DMS53 (cell line): ENCODE measurements around the gene ARHGDIG.
A peak's percentile ranks its signal among the peaks of the same experiment; 100 is the strongest.
"Not testable (repeated sequence)": the region's sequence is repeated elsewhere in the genome, so short reads cannot be mapped to it uniquely, and the experiment has no call there.

Source experiments
- DNase-seq: peaks from one replicate; lab custom pipeline; 2025; lab: John Stamatoyannopoulos, UW

ARHGDIG gene

DNA sequence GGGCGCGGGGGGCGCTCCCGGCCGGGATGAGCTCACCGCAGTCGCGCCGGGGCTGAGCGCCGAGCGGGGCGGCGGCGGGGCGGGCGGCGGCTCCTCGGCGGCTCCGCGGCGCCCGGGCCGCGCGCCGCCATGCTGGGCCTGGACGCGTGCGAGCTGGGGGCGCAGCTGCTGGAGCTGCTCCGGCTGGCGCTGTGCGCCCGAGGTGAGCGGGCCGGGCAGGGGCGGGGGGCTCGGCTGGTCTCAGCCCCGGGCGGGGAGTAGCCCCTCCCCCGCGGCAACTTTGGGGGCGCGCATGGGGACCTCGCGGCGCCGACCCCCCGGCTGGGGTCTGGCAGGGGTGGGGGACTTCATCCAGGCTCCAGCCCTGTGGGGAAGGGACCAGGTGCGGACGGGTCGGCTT lies at the start of gene ARHGDIG:
TSS of gene ARHGDIG (plus strand) at position 40 of the 400 bp plus-strand sequence. CDS start at position 130, 90 bp downstream.
- peak; percentile 22 for DNase-seq

DNA sequence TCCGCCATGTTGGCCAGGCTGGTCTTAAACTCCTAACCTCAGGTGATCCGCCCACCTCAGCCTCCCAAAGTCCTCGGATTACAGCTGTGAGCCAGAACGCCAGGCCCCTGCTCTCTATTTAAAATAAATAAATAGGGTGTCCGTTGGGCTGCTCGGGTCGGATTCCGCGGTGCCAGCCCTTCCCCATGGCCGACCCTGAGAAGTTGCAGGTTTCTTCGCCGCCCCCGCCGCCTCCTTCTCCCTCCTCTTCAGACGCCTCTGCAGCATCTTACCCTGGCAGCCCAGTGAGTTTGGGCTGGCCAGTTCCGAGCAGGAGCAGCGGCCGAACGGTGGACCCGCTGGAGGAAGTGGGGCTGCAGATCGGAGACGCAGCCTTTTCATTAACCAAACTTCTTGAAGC lies 49.4 kb upstream of the ARHGDIG start:
- DNase-seq = no peak

DNA sequence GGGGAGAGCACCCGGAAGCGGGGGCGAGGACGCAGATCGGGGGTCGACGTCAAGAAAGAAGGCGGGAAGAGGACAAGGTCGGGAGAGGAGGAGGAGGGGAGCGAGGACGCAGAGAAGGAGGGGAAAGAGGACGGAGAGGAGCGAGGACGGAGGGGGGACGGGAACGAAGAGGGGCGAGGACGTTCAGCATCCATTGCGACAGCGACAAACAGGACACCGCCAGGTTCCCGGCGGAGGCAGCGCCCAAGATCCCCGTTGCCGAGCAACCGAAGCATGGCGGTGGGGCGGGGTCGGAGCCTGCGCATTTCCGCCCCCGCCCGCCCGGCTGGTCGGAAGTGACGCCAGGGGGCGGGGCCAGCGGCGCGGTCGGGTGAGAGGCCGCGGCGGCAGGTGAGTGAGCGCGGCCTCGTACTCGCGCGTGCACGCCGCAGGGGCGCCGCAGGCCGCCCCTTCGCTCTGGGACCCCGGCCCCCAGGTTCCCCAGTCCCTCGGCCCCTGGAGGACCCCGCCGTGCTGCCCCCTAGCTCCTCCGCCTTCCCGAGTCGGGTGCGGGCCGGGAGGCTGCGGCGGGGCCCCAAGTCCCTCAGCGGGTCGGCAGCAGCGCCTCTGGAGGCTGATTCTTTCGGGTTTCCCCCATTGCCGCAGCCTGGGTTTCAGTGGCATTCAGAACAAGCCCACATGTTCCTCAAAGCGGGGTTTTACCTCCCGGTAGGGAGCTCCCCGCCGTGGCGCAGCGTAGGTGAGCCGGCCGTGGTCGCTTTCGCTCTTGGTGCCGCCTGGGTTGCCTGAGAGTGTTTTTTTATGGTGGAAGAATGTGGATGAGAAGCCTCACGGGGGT lies 45.7 kb upstream of the ARHGDIG start, which contains the start of gene FAM234A:
TSS of gene FAM234A (plus strand) at position 354 of the 838 bp plus-strand sequence. CDS start 19,593 bp downstream, outside the sequence.
- peak; percentile 97 for DNase-seq

DNA sequence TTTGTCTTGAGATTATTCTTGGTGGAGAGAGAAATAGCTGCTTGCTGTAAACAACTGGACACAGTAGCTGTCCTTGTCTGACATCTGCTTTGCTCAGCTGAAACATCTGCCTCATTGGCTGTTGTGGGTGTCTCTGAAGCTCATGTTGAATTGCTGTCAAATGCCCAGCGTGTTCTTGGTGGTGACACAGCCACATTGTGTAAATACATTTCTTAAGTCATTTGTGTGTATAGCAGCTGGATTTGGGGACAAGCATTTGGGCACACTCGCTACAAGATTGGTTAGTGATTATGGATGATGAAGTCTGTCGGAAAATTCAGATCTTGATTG lies 40.5 kb upstream of the ARHGDIG start:
- no peak for DNase-seq

DNA sequence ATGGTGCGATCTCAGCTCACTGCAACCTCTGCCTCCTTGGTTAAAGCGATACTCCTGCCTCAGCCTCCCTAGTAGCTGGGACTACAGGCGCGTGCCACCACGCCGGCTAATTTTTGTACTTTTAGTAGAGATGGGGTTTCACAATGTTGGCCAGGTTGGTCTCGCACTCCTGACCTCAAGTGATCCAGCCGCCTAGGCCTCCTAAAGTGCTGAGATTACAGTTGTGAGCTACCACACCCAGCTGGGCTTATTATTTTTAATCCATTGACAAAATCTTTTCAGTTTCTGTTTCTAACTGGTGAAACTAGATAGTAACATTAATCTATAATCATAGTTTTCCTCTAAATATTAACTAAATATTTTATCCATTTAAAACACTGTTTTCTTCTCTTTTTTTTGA lies 39.8 kb upstream of the ARHGDIG start:
- DNase-seq = no peak

DNA sequence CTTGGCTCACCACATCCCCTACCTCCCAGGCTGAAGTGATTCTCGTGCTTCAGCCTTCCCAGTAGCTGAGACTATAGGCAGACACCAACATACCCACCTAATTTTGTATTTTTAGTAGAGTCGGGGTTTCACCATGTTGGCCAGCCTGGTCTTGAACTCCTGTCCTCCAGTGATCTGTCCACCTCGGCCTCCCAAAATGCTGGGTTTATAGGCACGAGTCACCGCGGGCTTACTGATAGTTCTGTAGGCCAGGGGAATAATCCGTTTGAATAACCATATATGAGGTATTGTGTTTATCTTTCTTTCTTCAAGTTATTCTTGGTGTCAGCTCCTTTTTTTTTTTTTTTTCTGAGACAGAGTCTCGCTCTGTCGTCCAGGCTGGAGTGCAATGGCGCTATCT lies 38.1 kb upstream of the ARHGDIG start:
- DNase-seq = no peak

DNA sequence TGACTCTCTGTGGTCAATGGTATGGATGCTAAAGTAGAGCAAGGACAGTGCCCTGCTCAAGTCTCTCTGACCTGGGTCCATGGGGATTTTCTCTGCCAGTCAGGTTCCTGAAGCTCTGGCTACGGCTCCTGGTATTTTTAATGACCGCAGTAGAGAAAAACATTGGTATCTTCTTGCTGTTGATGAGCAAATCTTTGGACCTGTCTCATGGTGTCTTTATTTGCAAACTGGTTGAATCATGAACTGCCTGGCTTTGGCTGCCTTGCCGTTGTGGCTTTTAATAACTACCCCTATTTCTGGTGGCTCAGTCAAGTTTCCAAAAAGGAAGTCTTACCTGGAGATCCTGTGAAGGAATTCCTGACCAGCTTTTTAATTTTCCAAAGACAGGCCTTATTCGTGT lies 37.0 kb upstream of the ARHGDIG start:
- no peak for DNase-seq

DNA sequence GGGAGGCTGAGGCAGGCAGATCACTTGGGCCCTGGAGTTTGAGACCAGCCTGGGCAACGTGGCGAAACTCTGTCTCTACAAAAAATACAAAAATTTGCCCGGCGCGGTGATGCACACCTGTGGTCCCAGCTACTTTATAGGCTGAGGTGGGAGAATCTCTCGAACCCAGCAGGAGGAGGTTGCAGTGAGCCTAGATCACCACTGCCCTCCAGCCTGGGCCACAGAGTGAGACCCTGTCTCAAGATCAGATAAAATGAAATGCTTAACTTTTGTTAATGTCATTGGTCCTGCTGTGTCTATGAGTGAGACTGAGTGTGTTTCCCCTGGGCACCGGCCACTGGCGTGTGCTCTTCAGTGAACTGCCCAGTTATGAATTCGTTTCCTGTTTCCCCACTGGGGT lies 35.3 kb upstream of the ARHGDIG start:
- no peak for DNase-seq

DNA sequence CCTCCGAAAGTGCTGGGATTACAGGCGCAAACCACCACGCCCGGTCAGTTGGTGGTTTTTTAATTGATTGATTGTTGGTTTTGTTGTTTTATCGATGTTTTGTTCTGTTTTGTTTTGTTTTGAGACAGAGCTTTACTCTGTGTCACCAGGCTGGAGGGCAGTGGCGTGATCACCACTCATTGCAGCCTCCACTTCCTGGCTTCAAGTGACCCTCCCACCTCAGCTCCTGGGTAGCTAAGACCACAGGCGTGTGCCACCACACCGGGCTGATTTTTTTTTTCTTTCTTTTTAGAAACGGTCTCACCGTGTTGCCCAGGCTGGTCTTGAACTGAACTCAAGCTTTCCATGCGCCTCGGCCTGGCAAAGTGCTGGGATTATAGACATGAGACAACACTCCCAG lies 33.4 kb upstream of the ARHGDIG start:
- DNase-seq = no peak

DNA sequence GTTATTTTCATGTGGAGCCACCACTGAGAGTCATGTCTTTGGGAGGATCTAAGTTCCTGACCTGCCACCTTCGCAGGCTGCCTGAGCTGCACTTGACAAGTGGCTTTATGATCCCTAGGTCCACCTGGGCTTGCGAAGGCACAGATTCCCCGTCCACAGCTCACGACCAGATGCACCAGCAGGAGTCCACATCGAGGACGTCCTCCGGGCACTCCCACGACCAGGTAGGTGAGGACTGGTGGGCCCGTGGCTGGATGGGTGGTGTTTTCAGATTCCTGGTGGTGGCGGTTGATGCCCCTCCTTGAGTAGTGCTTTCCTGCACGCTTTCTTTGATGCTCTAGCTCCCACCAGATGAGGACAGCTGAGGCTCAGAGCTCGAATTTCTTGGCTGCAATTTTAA lies 31.0 kb upstream of the ARHGDIG start:
- DNase-seq = no peak

DNA sequence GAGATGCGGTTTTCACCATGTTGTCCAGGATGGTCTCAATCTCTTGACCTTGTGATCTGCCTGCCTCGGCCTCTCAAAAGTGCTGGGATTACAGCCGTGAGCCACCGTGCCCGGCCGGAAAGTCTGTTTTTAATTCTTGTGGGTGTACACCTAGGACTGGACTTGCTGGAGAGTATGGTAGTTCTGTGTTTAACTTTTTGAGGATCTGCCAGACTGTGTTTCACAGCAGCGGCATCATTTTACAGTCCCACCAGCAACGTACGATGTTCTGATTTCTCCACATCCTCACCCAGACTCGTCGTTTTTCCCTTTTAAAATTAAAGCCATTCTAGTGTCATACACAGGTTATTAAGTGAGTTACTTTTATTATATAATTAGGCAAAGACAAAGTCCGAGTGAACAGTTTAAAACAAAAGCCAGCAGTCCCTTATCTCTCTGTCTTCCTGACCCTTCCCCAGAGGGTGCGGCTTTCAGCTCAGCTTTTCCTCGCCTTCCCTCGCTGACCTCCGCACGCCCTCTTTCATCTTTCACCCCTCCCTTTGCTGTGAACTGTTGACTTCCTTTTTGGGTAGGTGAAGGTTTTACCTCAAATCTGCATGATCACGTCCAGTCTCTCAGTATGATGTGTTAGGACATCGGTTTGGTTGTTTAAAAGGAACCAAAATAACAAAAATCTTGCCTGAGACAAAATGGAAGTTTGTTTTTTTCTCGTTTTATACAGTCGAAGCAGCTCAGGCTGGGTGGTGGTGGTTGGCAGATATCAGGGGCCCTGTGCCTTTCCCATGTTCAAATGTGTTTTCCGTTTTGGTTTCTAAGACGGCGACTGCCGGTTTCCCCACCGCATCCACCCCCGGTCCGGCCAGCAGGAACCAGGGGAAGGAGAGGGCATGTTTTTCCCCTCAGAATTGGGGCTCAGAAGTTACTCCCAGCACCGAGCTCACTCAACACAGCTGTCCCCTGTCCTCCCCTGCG lies 27.7 kb upstream of the ARHGDIG start:
- DNase-seq = no peak

DNA sequence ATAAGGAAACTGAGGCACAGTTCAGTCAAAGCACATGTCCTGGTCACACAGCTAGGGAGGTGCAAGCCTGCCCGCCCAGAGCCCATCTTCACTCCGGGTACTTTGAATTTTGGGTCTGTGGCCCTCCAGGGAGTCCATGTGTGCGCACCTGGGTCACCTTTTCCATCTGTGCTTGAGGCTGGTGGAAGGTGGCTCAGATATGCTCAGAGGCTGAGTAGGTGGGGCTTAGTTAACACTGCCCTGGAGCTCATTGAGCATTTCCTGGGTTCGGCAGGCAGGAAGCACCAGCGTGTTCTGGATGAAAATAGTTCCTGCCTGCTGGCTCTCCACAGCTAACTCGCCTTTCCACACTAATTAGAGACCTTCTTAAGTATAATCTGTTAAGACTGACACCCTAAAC lies 26.6 kb upstream of the ARHGDIG start:
- no peak for DNase-seq

DNA sequence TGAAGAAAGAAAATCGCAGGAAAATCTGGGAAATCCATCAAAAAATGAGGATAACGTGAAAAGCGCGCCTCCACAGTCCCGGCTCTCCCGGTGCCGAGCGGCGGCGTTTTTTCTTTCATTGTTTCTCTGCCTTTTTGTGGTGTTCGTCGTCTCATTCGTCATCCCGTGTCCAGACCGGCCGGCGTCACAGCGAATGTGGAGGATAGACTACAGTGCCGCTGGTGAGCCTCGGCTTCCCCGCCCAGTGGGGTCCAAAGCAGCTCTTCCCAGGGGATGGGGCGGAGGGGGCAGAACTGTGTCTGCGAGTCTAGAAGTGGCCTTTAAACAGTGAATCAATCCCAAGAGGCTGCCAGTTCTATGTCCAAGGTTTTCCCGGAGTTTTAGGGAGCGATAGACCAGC lies 25.9 kb upstream of the ARHGDIG start:
- DNase-seq = no peak

DNA sequence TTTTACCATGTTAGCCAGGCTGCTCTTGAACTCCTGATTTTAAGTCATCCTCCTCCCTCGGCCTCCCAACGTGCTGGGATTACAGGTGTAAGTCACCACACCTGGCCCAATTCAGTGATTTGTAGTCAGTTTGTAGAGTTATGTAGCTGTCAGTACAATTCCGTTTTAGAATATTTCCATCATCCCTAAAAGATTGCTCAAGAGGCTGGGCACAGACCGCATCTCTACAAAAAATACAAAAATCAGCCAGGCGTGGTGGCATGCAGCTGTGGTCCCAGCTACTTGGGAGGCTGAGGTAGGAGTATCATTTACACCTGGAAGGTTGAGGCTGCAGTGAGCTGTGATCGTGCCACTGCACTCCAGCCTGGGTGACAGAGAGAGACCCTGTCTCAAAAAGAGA lies 25.2 kb upstream of the ARHGDIG start:
- no peak for DNase-seq

DNA sequence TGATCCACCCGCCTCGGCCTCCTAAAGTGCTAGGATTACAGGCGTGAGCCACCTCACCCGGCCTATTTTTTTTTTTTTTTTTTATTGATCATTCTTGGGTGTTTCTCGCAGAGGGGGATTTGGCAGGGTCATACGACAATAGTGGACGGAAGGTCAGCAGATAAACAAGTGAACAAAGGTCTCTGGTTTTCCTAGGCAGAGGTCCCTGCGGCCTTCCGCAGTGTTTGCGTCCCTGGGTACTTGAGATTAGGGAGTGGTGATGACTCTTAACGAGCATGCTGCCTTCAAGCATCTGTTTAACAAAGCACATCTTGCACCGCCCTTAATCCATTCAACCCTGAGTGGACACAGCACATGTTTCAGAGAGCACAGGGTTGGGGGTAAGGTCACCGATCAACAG lies 22.3 kb upstream of the ARHGDIG start:
- not testable (repeated sequence) for DNase-seq

DNA sequence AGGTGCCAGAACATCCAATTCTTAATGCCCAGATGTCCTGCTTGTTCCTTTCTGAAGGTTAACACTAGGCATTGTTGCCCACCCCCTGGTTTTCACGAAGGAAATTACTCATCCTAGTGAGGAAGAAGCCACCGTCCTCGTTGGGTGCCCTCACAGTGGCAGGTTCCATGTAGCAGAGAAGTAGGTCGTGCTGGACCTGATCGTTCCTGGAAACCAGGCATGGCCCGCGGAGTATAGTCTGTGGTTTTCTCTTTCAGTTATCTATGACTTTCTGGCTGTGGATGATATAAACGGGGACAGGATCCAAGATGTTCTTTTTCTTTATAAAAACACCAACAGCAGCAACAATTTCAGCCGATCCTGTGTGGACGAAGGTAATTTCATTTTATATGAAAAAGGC lies 21.2 kb upstream of the ARHGDIG start:
- DNase-seq = no peak

DNA sequence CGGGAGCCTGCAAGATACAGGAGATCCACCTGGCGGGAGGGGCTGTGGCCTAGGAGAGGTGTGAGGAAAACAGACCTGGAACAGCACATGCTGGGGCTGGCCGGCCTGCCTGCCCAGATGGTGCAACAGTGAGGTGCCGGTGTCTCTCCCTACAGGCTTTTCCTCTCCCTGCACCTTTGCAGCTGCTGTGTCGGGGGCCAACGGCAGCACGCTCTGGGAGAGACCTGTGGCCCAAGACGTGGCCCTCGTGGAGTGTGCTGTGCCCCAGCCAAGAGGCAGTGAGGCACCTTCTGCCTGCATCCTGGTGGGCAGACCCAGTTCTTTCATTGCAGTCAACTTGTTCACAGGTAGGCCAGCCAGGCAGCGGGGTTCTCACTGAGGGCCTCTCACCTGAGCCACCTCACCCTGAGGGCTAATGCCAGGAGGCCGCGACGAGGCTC lies 20.6 kb upstream of the ARHGDIG start:
- no peak for DNase-seq

DNA sequence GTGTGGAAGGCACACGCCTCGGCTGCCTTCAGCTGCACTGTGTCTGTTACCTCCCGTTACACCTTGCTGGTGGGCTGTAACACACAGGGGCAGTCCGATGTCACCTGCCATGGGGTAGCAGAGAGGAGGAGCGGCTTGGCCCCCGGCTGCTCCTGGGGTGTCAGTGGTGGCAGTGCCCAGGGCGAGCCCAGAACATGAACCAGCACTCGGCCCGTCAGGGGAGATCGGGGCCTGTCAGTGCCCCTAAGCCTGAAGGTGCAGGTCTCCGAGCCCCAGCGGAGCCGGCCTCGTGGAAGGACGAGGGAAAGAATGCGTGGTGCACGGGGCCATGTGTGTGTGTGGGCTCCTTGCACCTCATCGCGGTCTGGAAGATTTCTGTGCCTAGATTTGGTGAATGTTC lies 20.1 kb upstream of the ARHGDIG start:
- no peak for DNase-seq

DNA sequence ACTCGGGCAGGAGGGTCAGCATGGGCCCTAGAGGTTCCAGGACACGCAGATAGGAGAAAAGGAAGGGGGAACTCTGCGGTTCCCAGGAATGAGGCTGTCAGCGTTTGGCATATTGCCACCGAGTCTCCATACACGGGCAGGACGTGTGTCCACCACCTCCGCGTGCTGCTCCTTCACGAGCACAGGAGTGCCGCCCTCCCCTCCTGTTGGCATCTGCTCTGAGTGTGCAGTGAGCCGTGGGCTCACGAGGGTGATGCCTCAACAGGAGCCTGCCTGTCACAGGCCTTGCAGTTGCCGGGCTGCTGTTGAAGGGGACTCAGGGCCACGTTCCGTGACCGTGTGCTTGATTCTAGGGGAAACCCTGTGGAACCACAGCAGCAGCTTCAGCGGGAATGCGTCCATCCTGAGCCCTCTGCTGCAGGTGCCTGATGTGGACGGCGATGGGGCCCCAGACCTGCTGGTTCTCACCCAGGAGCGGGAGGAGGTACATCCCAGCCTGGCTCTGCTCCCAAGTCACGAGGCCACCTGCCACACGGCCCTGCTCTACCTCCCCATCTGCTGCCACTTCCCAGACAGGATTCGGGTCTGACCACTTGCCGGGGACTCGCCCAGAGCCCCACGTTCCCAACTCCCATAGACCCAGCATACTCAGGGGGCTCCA lies 19.2 kb upstream of the ARHGDIG start:
- no peak for DNase-seq

DNA sequence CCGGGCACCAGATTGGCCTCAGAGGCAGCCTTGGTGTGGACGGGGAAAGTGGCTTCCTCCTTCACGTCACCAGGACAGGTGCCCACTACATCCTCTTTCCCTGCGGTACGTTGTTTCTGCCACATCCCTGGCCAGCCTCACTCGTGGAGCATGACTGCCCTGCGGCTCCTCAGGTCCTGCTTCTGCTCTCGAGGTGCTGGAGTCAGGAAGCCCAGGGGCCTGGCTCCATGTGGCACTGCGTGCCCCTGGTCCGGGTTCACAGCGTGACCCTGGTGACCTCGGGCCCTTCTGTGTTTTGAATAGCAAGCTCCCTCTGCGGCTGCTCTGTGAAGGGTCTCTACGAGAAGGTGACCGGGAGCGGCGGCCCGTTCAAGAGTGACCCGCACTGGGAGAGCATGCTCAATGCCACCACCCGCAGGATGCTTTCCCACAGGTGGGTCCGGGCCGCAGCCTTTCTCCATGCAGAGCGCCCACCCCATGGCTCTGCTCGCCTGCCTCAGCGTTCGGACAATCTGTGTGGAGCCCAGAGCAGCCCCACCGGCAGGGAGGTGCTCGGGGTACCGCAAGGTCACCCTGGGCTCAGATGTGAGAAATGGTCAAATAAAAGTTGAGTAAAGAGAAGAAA lies 18.2 kb upstream of the ARHGDIG start:
- DNase-seq = no peak

DNA sequence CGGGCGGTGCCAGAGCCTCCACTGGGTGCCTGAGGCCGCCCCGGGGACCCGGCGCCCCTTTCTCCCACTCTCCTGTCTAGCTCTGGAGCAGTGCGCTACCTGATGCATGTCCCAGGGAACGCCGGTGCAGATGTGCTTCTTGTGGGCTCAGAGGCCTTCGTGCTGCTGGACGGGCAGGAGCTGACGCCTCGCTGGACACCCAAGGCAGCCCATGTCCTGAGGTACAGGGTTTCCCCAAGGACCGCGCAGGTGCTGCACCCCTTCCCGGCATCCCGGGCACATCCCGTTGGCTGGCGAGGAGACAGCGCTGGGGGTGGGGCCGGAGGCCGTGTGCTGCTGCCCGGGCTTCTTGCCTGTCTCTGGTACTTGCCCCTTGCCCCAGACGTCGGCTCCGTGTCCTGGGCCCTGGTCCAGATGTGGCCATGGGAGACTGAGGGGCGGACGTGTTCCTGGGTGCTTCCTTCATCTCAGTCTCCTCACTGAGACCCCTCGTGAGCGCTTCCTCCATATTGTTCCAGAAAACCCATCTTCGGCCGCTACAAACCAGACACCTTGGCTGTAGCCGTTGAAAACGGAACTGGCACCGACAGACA lies 17.1 kb upstream of the ARHGDIG start:
- no peak for DNase-seq

DNA sequence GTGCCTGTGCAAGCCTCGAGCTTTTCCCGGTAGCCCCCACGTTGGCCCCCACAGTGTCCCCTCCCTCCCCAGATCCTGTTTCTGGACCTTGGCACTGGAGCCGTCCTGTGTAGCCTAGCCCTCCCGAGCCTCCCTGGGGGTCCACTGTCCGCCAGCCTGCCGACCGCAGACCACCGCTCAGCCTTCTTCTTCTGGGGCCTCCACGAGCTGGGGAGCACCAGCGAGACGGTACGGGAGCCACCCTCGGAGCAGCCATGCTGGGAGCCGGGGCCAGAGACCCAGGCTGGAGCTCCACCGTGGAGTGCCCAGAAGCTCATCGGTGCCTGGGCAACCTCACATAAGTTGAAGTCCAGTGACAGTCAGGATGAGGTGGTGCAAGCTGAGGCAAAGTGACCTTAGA lies 16.4 kb upstream of the ARHGDIG start:
- no peak for DNase-seq
